Activated T-cell treated with anti-CD3 and anti-CD28 coated beads, Interleukin-2, amount 50 U/mL, for 72 hours (primary cell): Measurements from ENCODE around the gene DTNB. TPM values are rescaled to one million over a fixed set of nuclear protein-coding genes. Genes with fewer than 3 reads are reported as not detected.

Source experiments
- ATAC-seq, 2 donors: fragments of 150-1000 bp; cut with Tn5 transposase; replicated peaks in 1 of 2; 2 replicates each; pipeline ENCODE4 v1.10.0; 2021; ENCODE audit warnings: moderate library complexity in 2 of 2, mild to moderate bottlenecking in 1 of 2
- DNase-seq, 2 donors: peaks; one replicate each; pipeline ENCODE4 v3.0.0; 2021 to 2022; ENCODE audit warnings: mixed read lengths in 1 of 2
- H3K27ac Mint-ChIP-seq: one replicate; pipeline ENCODE4 v1.8.0; 2022; ENCODE audit warnings: mild to moderate bottlenecking, moderate library complexity, mixed read lengths
- H3K27me3 Mint-ChIP-seq: one replicate; pipeline ENCODE4 v1.8.0; 2022; ENCODE audit warnings: low read depth, mixed read lengths
- H3K36me3 Mint-ChIP-seq, 2 donors: one replicate each; pipeline ENCODE4 v1.8.0; 2022; ENCODE audit warnings: mixed read lengths in 2 of 2, mild to moderate bottlenecking in 1 of 2; ENCODE audit not compliant: insufficient read depth in 2 of 2
- H3K4me1 Mint-ChIP-seq: one replicate; pipeline ENCODE4 v1.8.0; 2022; ENCODE audit warnings: low read depth, mixed read lengths
- H3K4me3 Mint-ChIP-seq, 2 donors: one replicate each; pipeline ENCODE4 v1.8.0; 2022; ENCODE audit warnings: mild to moderate bottlenecking in 2 of 2, mixed read lengths in 2 of 2, moderate library complexity in 2 of 2
- H3K9me3 Mint-ChIP-seq, 2 donors: one replicate each; pipeline ENCODE4 v1.8.0; 2022; ENCODE audit warnings: mixed read lengths in 2 of 2
- total RNA-seq, 2 donors: library from RNA; stranded (reverse); gene quantifications; one replicate each; pipeline ENCODE4 v1.2.3, GENCODE V29; 2022

DTNB gene
- total RNA-seq, 2 donors from 2014 or later, result 29.7 to 31.2 TPM

DNA sequence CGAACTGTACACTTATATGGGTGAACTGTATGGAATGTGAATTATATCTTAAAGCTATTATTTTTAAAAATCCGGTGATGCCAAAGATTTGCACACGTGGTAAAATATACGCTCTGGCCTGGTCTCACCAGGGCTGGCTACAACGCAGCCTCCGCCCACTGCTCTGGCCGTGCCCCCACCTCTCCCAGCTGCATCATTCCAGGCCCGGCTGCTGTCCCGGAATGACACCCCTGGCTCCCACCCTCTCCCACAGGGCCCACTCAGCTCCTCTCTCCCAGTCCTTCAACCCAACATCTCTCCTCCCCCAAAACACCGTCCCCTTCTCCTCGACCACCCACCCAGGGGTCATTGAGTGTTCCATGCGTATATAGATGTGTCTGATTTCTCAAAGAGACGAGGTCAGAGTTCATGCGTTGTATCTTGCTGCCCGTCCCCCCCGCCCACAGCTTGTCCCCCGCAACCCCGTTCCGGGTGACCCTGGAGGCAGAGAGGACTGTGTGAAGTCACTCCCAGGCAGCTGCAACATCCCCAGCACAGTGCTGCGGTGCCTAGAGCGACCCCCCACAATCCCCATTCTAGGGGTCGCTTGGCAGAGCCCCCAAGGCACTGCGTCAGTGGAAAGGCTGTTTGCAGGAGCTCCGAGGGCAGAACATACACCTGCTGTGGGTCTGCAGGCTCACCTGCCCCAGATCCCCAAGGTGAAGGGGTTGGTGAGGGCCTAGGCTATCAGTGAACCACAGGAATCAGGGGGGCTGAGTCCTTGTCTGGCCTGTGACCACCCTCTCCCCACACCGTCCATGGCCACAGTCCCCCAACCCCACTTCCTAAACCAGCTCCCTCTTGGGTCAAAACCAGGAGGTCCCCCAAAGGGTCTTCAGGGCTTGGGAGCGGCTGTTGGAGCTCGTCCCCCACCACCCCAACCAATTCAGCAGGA lies 345.0 kb downstream of the DTNB start:
- Mint-ChIP-seq H3K27ac (no peak overlapping the region), H3K27me3 (no peaks in the 10 kb centered on the region), H3K36me3 (peaks cover 16 to 23% of the 10 kb centered on the region in 2 donors), H3K4me1 (peaks cover 66% of the 10 kb centered on the region), H3K4me3 (no peak overlapping the region), H3K9me3 (peaks cover 5 to 11% of the 10 kb centered on the region in 2 donors)
- ATAC-seq (no peak), DNase-seq (no peak)

Other genes starting within 250 kb of the DTNB start
- 10 to 100 TPM; 38.9 to 39.8 TPM for gene ASXL2, start 204.9 kb upstream of the DTNB start, total RNA-seq